Osteoblast (primary cell): ENCODE measurements around the gene ZNF267. TPM values are rescaled to one million over a fixed set of nuclear protein-coding genes. Genes with fewer than 3 reads are reported as not detected.
A peak's percentile ranks its signal among the peaks of the same experiment; 100 is the strongest.

Experiments used
- DNase-seq: peaks from one replicate; pipeline ENCODE4 v3.0.0; 2011; ENCODE audit warnings: low spot score, mixed read lengths; ENCODE audit not compliant: insufficient read length; ENCODE audit errors: missing footprints
- H2AFZ ChIP-seq: 2 replicates; pipeline ENCODE4 v1.6.0; 2011; ENCODE audit warnings: mild to moderate bottlenecking, low read length
- H3K27ac ChIP-seq: 2 replicates; pipeline ENCODE4 v1.5.1; 2011; ENCODE audit warnings: mild to moderate bottlenecking, low read depth, low read length, moderate library complexity
- H3K27me3 ChIP-seq: 2 replicates; pipeline ENCODE4 v1.6.0; 2012; ENCODE audit warnings: mild to moderate bottlenecking, control low read depth, inconsistent platforms, low read length, moderate library complexity; ENCODE audit not compliant: insufficient read depth
- H3K36me3 ChIP-seq: 2 replicates; pipeline ENCODE4 v1.5.1; 2011; ENCODE audit warnings: mild to moderate bottlenecking, low read length, control low read depth, moderate library complexity; ENCODE audit not compliant: insufficient read depth
- H3K4me1 ChIP-seq: 2 replicates; pipeline ENCODE4 v1.5.1; 2011; ENCODE audit warnings: mild to moderate bottlenecking, low read length, control low read depth, moderate library complexity; ENCODE audit not compliant: insufficient read depth
- H3K4me2 ChIP-seq: 2 replicates; pipeline ENCODE4 v1.6.0; 2011; ENCODE audit warnings: mild to moderate bottlenecking, low read length; ENCODE audit not compliant: insufficient read depth
- H3K4me3 ChIP-seq: fragments of 200-600 bp; sonication (generic); 3 replicates; pipeline ENCODE4 v1.5.1; 2012; ENCODE audit warnings: mild to moderate bottlenecking, low read length, inconsistent platforms; ENCODE audit not compliant: insufficient read depth
- H3K79me2 ChIP-seq: 2 replicates; pipeline ENCODE4 v1.6.0; 2012; ENCODE audit warnings: mild to moderate bottlenecking, low read length, control low read depth, inconsistent platforms; ENCODE audit not compliant: insufficient read depth
- H3K9me3 ChIP-seq: 2 replicates; pipeline ENCODE4 v1.5.1; 2011; ENCODE audit warnings: low read depth, low read length, control low read depth
- H4K20me1 ChIP-seq: 2 replicates; pipeline ENCODE4 v1.6.0; 2012; ENCODE audit warnings: mild to moderate bottlenecking, low read length, control low read depth; ENCODE audit not compliant: insufficient read depth
- total RNA-seq: library from RNA; depleted of rRNA; stranded (reverse); fragments of >200 nt; gene quantifications from 2 replicates; pipeline ENCODE4 v1.2.3, GENCODE V29; 2012
- TF ChIP-seq, protein P1 (sequence below): IDR thresholded peaks from 2 replicates; pipeline ENCODE4 v1.5.1; 2011; ENCODE audit warnings: mild to moderate bottlenecking, low read depth, low read length, moderate library complexity; ENCODE audit errors: extremely low read depth

The ZNF267 gene
- total RNA-seq, 1 donor: 9.8 TPM

GRCh38 chr16:31868164-31868563 lies 5.4 kb upstream of the ZNF267 start:
- Histone ChIP-seq H4K20me1 (no peaks in the 10 kb centered on the region), H3K27me3 (peaks cover 8% of the 10 kb centered on the region), H3K4me2 (no peak overlapping the region), H2AFZ (no peak overlapping the region), H3K4me1 (peaks cover 17% of the 10 kb centered on the region), H3K9me3 (no peaks in the 10 kb centered on the region), H3K27ac (no peak overlapping the region), H3K36me3 (no peaks in the 10 kb centered on the region), H3K79me2 (no peaks in the 10 kb centered on the region), H3K4me3 (no peak overlapping the region)
- TF ChIP-seq, protein P1, sequence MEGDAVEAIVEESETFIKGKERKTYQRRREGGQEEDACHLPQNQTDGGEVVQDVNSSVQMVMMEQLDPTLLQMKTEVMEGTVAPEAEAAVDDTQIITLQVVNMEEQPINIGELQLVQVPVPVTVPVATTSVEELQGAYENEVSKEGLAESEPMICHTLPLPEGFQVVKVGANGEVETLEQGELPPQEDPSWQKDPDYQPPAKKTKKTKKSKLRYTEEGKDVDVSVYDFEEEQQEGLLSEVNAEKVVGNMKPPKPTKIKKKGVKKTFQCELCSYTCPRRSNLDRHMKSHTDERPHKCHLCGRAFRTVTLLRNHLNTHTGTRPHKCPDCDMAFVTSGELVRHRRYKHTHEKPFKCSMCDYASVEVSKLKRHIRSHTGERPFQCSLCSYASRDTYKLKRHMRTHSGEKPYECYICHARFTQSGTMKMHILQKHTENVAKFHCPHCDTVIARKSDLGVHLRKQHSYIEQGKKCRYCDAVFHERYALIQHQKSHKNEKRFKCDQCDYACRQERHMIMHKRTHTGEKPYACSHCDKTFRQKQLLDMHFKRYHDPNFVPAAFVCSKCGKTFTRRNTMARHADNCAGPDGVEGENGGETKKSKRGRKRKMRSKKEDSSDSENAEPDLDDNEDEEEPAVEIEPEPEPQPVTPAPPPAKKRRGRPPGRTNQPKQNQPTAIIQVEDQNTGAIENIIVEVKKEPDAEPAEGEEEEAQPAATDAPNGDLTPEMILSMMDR: no peak
- DNase-seq: no peak

- peak overlapping the region; percentile 24 for H3K27ac ChIP-seq
- peak overlapping the region; percentile 57 for H3K4me3 ChIP-seq
- peak; percentile 67 for DNase-seq
- no peaks in the 10 kb centered on the region for H3K9me3 ChIP-seq
- H3K79me2 ChIP-seq: peaks cover 1% of the 10 kb centered on the region
- H2AFZ ChIP-seq: peak overlapping the region; percentile 90
- TF ChIP-seq, protein P1: peak; percentile 78
- no peaks in the 10 kb centered on the region for H3K36me3 ChIP-seq
- peaks cover 4% of the 10 kb centered on the region for H3K27me3 ChIP-seq
- H3K4me2 ChIP-seq: peak overlapping the region; percentile 65
- peaks cover 20% of the 10 kb centered on the region for H3K4me1 ChIP-seq
- H4K20me1 ChIP-seq: no peaks in the 10 kb centered on the region
Observed at GRCh38 chr16:31868691-31869167, 4.9 kb upstream of the ZNF267 start.

GRCh38 chr16:31869511-31870201 lies 4.0 kb upstream of the ZNF267 start:
- Histone ChIP-seq H3K36me3 (no peaks in the 10 kb centered on the region), H3K4me2 (peak overlapping the region; percentile 65), H2AFZ (peak overlapping the region; percentile 4), H3K27ac (peak overlapping the region; percentile 58), H3K79me2 (peaks cover 11% of the 10 kb centered on the region), H3K27me3 (no peaks in the 10 kb centered on the region), H3K4me3 (no peak overlapping the region), H3K9me3 (no peaks in the 10 kb centered on the region), H4K20me1 (no peaks in the 10 kb centered on the region), H3K4me1 (peaks cover 21% of the 10 kb centered on the region)
- peak; percentile 79 for DNase-seq
- TF ChIP-seq, protein P1: no peak

GRCh38 chr16:31870809-31871208 lies 2.8 kb upstream of the ZNF267 start:
- no peak for DNase-seq
- peaks cover 31% of the 10 kb centered on the region for H3K4me1 ChIP-seq
- H3K4me2 ChIP-seq: no peak overlapping the region
- no peaks in the 10 kb centered on the region for H3K9me3 ChIP-seq
- no peaks in the 10 kb centered on the region for H4K20me1 ChIP-seq
- no peaks in the 10 kb centered on the region for H3K36me3 ChIP-seq
- no peak overlapping the region for H2AFZ ChIP-seq
- TF ChIP-seq, protein P1: no peak
- H3K27ac ChIP-seq: no peak overlapping the region
- no peaks in the 10 kb centered on the region for H3K27me3 ChIP-seq
- no peak overlapping the region for H3K4me3 ChIP-seq
- H3K79me2 ChIP-seq: peaks cover 22% of the 10 kb centered on the region
